ENCODE measurements around the gene NEK5.
"Not testable (repeated sequence)": the region's sequence is repeated elsewhere in the genome, so short reads cannot be mapped to it uniquely, and the experiment has no call there.

NEK5 gene

GRCh38 chr13:52034616-52035226, 94.2 kb downstream of the NEK5 start:
- Histone ChIP-seq H3K27me3 (ENCODE audit: low read length) (no peaks in the 10 kb centered on the region), H4K20me1 (ENCODE audit: low read depth, low read length) (0 out of 2 replicates have a peak, but pooled peaks cover 3% of the 10 kb centered on the region), H3K27ac (ENCODE audit: low read depth, low read length) (no peak overlapping the region), H3K9me2 (replicated peaks; ENCODE audit: insufficient read depth, low read length) (no peaks in the 10 kb centered on the region), H3K9ac (ENCODE audit: low read length) (no peak overlapping the region), H3K79me2 (ENCODE audit: insufficient read depth, low read length) (no peaks in the 10 kb centered on the region), H3K4me2 (ENCODE audit: low read depth, low read length, poor library complexity, severe bottlenecking) (no peak overlapping the region), H2AFZ (ENCODE audit: low read depth, low read length, severe bottlenecking) (no peak overlapping the region), H3K36me3 (ENCODE audit: low read length) (no peaks in the 10 kb centered on the region), H3K9me3 (ENCODE audit: insufficient read depth, low read length) (no peaks in the 10 kb centered on the region), H3F3A (ENCODE audit: insufficient read depth) (no peaks in the 10 kb centered on the region), H3K4me3 (ENCODE audit: insufficient read depth, low read length, poor library complexity, severe bottlenecking) (no peak overlapping the region)
- no peak for TF ChIP-seq EZH2phosphoT487 (conservative IDR thresholded peaks at IDR 0.05; ENCODE audit: low read length)
- TF ChIP-seq CTCF (IDR thresholded peaks at IDR 0.05; ENCODE audit: insufficient read depth, low read length, poor library complexity, severe bottlenecking), result no peak

GRCh38 chr13:52033039-52033438, 95.8 kb downstream of the NEK5 start:
- no peaks in the 10 kb centered on the region for H3K27me3 ChIP-seq (ENCODE audit: low read length)
- H3F3A ChIP-seq (ENCODE audit: insufficient read depth), result no peaks in the 10 kb centered on the region
- no peaks in the 10 kb centered on the region for H3K36me3 ChIP-seq (ENCODE audit: low read length)
- H3K4me2 ChIP-seq (ENCODE audit: low read depth, low read length, poor library complexity, severe bottlenecking), result no peak overlapping the region
- no peak overlapping the region for H3K27ac ChIP-seq (ENCODE audit: low read depth, low read length)
- no peaks in the 10 kb centered on the region for H3K9me2 ChIP-seq (replicated peaks; ENCODE audit: insufficient read depth, low read length)
- no peak overlapping the region for H3K9ac ChIP-seq (ENCODE audit: low read length)
- H4K20me1 ChIP-seq (ENCODE audit: low read depth, low read length), result 0 out of 2 replicates have a peak, but pooled peaks cover 3% of the 10 kb centered on the region
- H3K4me3 ChIP-seq (ENCODE audit: insufficient read depth, low read length, poor library complexity, severe bottlenecking), result no peak overlapping the region
- H3K79me2 ChIP-seq (ENCODE audit: insufficient read depth, low read length), result no peaks in the 10 kb centered on the region
- no peak overlapping the region for H2AFZ ChIP-seq (ENCODE audit: low read depth, low read length, severe bottlenecking)
- TF ChIP-seq CTCF (IDR thresholded peaks at IDR 0.05; ENCODE audit: insufficient read depth, low read length, poor library complexity, severe bottlenecking) (no peak), EZH2phosphoT487 (conservative IDR thresholded peaks at IDR 0.05; ENCODE audit: low read length) (no peak)
- H3K9me3 ChIP-seq (ENCODE audit: insufficient read depth, low read length), result no peaks in the 10 kb centered on the region

- not testable (repeated sequence) for H3K9ac ChIP-seq (ENCODE audit: low read length); H4K20me1 ChIP-seq (ENCODE audit: low read depth, low read length); H2AFZ ChIP-seq (ENCODE audit: low read depth, low read length, severe bottlenecking); H3K27me3 ChIP-seq (ENCODE audit: low read length); H3K9me3 ChIP-seq (ENCODE audit: insufficient read depth, low read length); H3K79me2 ChIP-seq (ENCODE audit: insufficient read depth, low read length); H3F3A ChIP-seq (ENCODE audit: insufficient read depth); H3K9me2 ChIP-seq (replicated peaks; ENCODE audit: insufficient read depth, low read length); H3K4me3 ChIP-seq (ENCODE audit: insufficient read depth, low read length, poor library complexity, severe bottlenecking); H3K27ac ChIP-seq (ENCODE audit: low read depth, low read length); H3K4me2 ChIP-seq (ENCODE audit: low read depth, low read length, poor library complexity, severe bottlenecking); H3K36me3 ChIP-seq (ENCODE audit: low read length)
Measured at GRCh38 chr13:52030401-52030800, 98.5 kb downstream of the NEK5 start.

- no peaks in the 10 kb centered on the region for H3K9me3 ChIP-seq (ENCODE audit: insufficient read depth, low read length)
- no peak overlapping the region for H3K4me3 ChIP-seq (ENCODE audit: insufficient read depth, low read length, poor library complexity, severe bottlenecking)
- H3K27ac ChIP-seq (ENCODE audit: low read depth, low read length), result no peak overlapping the region
- 0 out of 2 replicates have a peak, but pooled peaks cover 2% of the 10 kb centered on the region for H3K36me3 ChIP-seq (ENCODE audit: low read length)
- H3K4me2 ChIP-seq (ENCODE audit: low read depth, low read length, poor library complexity, severe bottlenecking), result no peak overlapping the region
- H3F3A ChIP-seq (ENCODE audit: insufficient read depth), result no peaks in the 10 kb centered on the region
- no peak for TF ChIP-seq CTCF (IDR thresholded peaks at IDR 0.05; ENCODE audit: insufficient read depth, low read length, poor library complexity, severe bottlenecking)
- TF ChIP-seq EZH2phosphoT487 (conservative IDR thresholded peaks at IDR 0.05; ENCODE audit: low read length), result no peak
- no peak overlapping the region for H2AFZ ChIP-seq (ENCODE audit: low read depth, low read length, severe bottlenecking)
- H3K9ac ChIP-seq (ENCODE audit: low read length), result no peak overlapping the region
- H4K20me1 ChIP-seq (ENCODE audit: low read depth, low read length), result no peaks in the 10 kb centered on the region
- H3K27me3 ChIP-seq (ENCODE audit: low read length), result no peaks in the 10 kb centered on the region
- H3K79me2 ChIP-seq (ENCODE audit: insufficient read depth, low read length), result peaks cover 9% of the 10 kb centered on the region; the same call in 1 of the 2 replicates
- no peaks in the 10 kb centered on the region for H3K9me2 ChIP-seq (replicated peaks; ENCODE audit: insufficient read depth, low read length)
Measured at GRCh38 chr13:52029569-52029968, 99.3 kb downstream of the NEK5 start.
